ENCODE results near the gene ATRX.

- TF ChIP-seq CTCF (conservative IDR thresholded peaks at IDR 0.05; ENCODE audit: low read depth, low read length), result no peak
- no peak for TF ChIP-seq EZH2 (IDR thresholded peaks at IDR 0.05; ENCODE audit: low read length, unreplicated experiment)
- no peak for TF ChIP-seq EZH2phosphoT487 (IDR thresholded peaks at IDR 0.05; ENCODE audit: borderline replicate concordance, low read length)
Observed at GRCh38 chrX:77740376-77740905, 45.6 kb downstream of the ATRX start.

Measured in PC-3 (cell line).